HG02885 (cell line): ENCODE results near the gene BDKRB1.

Experiments
- ATAC-seq: cut with Tn5 transposase; IDR thresholded peaks from one replicate; pipeline ENCODE4 v1.9.1; 2021; ENCODE audit warnings: mild to moderate bottlenecking; ENCODE audit not compliant: unreplicated experiment, poor library complexity

Gene BDKRB1

DNA sequence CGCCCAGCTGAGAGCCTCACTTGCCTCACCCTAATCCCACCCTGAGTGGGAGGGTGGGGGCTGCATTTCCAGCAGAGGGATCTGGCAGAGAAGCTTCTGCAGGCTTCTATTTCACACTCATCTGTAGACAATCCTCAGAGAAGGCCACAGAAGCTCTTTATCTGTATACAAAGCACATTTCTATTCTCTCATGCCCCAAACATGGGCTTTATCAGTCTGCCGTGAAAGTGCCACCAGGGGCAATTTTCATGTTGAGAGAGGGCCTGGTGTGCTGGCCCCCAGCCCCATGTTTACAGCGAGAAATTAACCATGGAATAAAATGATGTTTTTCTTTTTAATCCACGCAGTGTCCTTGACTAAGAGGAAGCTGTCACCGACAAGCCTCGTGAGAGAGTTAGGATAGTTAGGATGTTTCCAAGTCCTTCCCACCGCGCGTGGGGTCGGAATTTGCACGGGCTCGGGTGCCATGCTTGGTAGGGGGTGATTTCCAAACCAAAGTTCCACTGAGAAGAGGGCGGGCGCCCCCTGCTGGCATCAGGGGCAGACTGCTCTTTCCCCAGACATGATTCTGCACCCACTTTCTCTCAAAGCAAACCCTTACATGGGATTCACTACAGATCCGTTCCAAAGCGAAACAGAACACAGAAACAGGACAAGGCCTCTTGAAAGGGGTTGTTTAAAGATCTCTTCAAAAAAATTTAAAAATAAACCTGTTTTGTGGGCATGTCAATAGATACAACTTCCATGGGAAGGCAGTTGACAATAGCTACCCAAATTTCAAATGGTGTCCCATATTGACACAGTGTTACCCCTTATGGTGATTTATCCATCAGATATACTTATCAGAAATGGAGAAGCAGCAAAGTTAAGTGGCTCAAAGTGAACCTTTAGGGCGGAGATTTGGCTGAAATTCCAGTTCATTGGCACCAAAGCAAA, 19.4 kb downstream of the BDKRB1 start:
- ATAC-seq = no peak

DNA sequence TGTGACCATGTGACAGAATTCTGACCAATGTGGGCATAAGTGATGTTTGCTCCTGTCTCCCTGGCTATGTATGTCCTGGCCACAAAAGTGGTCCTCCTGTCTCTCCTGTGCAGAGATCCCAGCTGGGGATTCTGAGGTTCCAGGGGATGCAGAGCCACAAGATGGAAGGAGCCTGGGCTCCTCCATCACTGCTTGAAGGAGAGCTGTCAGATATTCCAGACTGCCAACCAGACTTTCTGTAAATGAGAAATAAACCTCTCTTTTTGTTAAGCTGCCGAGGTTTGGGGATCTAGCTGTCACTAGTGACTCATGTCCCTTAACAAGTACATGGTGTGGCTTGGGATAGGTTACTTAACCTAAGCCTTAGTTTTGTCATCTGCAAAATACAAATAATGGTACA, 21.9 kb downstream of the BDKRB1 start:
- no peak for ATAC-seq

DNA sequence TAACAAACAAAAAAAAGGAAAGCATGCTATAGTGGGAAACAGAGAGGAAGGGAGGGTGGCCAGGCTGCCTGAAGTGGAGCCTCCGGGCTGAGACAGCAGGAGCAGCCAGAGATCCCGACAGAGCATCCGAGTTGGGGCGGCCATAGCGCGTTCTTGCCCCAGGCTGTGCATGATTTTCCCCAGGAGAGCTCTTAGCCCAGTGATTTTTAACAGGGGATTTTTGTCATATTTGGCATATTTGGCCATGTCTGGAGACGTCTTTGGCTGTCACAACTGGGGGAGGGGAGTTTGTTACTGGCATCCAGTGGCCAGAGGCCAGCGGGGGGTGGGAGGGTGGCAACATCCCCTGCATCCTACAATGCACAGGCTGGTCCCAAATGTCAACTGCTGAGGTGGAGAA, 23.6 kb downstream of the BDKRB1 start:
- no peak for ATAC-seq

DNA sequence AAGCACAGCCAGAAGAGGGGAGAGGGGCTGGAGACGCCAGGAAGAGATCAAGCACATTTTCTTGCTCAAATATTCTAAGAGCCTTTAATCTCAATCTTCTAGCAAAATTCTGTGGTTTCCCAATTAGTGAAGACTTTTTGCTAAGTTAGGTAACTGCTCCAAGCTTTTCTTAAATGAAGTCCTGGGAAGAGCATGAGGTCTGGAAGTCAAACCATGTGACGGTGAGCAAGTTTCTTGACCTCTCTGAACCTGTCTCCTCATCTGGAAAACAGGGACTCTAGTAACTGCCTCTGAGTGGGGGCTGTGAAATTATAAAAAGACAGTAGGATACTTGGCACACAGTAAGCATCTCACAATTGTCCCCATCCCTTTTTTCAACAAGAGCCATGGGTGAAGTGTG, 24.1 kb downstream of the BDKRB1 start:
- no peak for ATAC-seq

DNA sequence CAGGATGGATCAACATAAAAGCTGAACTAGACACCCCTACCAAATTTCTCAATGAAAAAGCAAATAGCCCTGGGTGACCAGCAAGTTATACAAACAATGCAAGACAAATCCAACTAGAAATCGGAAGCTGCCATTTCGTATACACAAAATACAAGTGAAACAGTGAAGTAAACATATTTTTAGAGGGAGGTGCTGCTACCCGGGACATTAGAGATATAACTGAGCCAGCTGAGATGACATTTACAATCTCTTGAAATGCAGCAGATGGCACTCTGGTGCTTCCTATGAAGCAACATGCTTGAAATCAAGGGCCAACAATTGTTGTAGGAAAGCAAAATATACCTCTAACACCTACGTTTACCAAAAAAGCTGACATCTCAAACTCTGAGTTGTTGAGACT, 25.5 kb downstream of the BDKRB1 start:
- ATAC-seq = no peak

DNA sequence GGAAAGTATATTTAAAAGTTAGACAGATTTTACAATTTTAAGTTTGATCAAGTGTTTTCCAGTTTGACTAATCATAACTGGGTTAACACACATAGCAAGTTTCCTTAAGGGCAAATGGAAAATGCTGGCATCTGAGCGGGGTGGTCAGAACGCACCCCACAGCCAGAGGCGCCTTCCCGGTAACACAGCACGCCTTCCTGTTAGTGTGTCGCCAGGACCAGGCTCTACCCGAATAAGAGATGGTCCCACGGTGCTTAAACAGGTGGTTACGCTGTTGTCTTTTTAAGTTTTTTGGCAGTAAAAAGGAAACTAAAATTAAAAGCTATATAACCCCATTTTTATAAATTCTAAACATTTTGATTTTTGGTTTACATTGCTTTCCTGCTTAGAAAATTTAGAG, 28.0 kb downstream of the BDKRB1 start:
- no peak for ATAC-seq

DNA sequence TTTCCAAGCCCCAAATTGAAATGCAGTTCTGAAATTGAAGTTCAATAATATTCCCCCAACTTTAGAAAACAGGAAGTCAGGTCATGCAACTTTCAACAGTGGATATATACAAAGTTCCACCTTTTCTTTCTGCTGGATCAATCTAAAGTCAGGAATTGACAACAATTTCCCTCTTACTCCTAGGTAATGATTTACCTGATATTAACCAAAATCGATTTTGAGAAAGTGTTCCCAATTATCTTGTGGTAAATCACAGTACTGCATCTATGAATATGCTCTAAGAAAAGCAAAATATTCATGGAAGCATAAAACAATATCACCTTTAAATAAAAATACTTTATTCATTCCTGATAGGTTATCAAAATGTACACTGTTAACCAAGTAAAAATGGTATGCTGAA, 28.4 kb downstream of the BDKRB1 start:
- no peak for ATAC-seq

DNA sequence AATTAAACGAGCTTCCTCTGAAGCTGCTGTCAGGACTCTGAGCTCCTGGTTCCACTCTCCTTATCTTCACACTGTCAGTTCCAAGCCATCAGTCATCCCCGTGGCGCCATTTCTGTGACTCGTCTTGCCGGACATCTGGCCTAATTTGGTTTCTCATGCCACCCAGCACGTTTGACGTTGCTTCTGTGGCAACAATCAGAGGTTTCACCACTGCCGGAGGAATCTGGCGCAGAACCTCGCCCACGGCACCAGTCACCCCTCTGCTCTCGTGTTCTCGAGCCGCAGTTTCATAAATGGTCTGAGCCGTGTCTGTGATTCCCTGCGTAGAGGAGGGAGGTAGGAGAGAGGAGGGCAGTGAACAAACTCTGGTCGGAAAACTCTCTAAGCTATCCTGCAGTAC, 29.7 kb downstream of the BDKRB1 start:
- no peak for ATAC-seq

DNA sequence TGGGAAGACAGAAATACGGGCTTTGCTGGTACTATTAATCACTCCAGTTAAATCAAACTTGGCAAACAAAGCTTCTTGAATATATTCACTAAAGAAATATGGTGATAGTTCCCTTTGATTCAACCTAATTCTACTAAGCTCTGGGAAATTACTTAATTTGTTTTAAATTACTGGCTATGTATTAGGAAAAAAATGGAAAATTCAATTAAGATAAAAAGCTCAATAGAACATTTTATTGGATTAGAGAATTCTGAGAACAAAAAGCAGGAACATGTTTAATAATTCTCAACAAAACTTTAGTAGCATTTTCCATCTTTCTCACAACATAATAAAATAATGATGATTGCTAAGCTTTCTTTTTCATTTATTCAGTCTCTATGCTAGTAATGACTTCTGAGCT, 30.2 kb downstream of the BDKRB1 start:
- ATAC-seq = no peak

DNA sequence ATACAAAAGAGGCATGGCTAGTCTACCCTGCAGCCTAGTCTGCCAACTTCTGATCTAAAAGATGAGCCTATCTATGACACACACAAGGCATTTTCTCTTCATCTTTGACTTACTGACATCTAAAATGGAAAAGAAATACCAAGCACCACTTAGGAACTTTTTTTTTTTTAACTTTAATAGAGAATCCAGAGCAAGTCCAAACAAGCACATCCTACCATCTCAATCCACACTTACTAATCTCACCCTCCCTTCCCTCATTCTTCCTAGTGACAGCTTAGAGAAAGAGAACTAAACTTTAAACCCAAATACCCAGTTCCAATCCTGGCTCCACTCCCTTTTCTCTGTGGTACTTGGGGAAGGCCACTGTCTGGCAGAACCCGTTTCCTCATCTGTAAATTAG, 31.8 kb downstream of the BDKRB1 start:
- no peak for ATAC-seq

DNA sequence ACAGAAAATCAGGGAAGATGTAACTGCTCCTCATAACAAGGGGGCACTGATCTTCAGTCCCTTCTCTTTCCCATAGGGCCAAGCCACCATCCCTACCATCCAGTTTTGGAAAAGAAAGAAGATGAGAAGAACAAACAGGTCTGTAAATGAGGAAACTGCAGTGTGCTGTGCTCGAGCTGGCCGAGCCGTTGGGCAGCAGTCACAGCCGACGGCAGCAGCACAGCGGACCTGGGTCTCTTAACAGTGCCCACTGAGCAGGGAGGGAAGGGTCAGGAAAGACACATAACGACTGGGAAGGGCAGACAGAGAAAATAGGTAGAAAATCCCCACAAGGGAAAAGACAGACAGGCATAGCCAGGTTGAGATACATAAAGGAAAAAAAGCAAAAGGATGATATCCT, 38.2 kb downstream of the BDKRB1 start:
- ATAC-seq = no peak

DNA sequence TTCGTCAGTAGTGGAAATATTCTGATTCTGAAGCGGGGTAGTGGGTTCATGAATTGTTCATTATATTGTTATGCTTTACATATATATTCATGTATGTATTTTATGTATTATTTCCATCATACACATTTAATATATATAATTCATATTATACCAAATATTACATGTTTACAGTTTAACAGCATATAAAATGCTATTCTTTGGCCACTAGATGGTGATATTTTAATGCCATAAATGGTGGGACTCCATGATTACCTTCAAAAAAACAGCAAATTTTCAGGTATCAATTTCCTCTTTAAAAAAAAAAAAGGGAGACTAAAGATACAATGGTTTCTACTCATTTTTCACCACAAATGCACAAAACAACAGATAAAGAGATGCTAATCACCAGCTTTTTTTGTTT, 41.0 kb downstream of the BDKRB1 start:
- ATAC-seq = no peak

DNA sequence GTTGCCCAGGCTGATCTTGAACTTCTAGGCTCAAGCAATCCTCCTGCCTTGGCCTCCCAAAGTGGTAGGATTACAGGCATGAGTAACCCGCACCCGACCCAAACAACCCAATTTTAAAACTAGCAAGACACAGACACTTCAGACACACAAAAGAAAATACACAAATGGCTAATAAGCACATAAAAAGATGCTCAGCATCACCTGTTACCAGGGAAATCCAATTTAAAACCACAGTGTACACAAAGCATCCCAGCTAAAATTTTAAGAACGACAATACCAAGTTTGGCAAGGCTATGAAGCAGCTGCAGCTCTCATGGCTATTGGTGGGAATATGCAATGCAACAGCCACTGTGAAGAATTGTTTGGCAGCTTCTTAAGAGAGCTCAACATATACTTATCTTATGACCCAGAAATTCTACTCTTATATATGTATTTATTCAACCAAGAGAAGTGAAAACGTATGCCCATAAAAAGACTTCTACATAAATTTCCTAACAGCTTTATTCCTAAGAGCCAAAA, 42.0 kb downstream of the BDKRB1 start:
- no peak for ATAC-seq

DNA sequence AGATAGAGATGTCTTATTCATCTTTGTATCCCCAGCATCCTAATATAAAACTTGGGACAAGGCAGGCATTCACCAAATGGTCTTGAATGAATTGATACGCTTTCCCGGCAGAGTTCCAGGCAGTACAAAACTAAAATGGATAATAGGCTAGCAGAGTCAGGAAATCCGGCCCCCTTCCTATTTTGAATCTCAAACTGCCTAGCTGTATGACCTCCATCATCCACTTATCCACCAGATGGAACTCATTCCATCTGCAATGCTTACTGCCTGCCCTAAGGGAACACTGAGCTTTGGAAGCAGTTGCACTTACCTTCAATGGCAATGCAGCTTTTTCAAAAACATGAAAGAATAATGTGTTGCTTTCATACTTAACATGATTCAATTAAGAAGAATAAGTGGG, 43.4 kb downstream of the BDKRB1 start:
- no peak for ATAC-seq

DNA sequence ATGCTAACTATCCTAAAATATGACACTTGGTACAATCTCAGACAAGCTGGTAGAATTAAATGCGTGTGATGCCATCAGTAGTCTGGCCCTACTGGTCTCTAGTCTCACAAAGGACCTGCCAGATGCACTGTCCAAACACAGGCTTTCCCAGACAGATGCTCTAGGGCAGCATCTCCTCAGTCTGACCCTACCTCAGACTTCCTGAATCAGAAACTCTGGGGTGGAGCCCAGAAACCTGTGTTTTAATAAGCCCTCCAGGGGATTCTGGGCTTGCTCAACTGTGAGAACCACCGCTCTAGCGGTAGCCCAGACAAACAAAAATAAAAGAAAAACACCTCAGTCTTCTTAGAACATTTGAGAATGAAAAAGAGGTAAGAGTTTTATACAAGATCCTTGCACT, 48.0 kb downstream of the BDKRB1 start:
- ATAC-seq = no peak

DNA sequence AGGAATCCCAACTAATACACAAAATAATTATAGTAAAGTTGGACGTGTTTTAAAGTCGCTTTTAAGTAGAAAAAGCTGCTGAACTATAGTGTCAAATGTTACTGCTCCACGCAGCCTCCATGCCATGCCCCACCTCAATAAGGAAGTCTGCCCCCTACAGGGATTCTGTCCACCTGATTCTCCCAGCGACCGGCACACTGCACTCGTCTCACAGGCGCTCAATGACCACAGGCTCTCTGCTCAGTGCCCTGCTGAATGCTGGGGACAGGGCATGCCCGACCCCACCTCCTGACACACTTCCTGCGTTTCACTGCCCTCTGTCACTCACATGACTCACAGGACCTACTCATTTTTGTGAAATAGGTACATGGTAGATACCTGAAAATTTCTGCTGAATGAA, 48.9 kb downstream of the BDKRB1 start:
- no peak for ATAC-seq

DNA sequence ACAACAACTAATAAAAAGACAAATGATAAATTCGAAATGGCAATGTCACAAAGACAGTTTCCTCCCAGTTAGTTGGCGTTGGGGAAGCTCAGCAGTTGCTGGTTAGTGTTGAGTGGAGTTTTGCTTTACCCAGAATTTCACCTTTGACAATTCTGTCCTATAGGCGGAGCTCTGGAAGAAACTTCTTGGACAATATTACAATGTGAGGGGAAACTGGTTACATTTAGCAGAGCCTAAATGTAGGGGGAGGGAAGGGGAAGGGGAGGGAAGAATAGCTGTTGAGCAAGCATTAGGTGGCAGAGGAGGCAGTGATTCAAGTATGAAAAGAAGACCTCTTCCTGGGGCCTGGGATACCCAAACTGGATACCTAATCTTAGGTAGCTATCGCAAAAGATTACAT, 51.4 kb downstream of the BDKRB1 start:
- ATAC-seq = no peak

DNA sequence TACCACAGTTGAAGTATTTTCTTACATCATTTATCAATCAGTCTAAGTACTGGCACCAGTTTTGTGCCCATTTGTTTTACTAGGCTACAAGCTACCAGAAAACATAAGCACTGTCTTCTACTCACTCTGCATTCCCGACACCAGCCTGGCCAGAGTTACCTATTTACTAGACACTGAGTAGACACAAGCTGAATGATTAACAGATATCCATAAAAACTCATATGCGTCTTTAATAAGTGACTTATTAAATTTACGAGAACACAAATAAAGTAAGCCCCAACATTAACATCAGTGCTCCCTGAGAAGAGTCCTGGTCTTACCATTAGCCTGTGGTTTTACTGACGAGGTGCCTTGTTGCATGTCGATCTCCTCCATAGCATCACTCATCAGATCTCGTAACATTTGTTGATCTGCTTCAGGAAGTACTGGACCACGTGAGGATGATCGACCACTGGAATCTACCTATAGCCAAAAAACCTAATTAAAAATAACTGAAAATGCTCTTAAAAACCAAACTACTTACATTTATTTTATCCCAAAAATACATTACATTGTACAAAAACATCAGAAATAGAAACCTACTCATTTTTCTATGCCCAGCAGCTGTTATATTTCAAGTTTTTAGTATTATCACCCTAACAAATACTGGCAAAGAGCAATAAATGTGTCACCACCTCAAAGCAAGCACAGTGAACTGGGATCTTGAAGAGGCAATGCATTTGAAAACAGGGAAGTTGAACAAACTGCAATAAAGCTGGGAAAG, 53.3 kb downstream of the BDKRB1 start:
- no peak for ATAC-seq

DNA sequence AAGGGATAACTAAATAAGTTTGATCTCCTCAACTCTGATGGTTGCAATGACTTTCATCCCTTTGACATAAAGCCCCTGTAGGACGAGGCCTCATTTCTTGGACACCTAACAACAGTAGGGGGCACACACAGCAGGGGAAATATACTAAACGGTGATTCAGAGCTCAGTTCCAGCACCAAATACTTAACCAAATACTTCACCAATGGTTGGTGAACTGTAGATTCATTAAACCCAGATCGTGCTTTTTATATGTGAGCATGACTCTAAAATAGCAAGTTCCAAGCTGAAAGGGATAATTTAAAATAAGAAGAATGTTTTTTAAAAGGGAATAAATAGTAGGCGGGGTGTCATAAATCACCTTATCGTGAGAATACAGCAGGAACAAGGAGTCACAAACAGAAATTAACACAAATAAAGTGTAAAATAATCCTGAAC, 53.9 kb downstream of the BDKRB1 start:
- no peak for ATAC-seq

DNA sequence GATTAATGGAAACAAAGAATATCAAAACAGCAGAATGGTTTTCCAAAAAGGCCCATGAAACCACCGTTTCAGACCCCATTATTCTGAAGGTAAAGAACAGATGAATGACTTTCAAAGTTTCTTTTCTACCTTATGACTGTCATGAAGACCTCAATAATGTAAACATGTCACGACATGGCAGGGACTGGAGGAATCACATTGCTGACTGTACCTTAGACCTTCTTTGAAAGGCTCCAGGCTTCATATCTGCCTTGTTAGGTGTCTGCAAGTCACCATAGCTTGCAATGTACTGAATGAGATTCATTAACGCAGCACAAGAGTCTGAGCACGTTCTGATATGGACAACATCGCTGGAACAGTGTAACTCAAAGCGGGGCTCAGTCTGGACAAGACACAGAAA, 54.9 kb downstream of the BDKRB1 start:
- no peak for ATAC-seq
